Stimulated activated memory B cell treated with anti-CD40 and anti-IgM and Interleukin-4, amounts not matched to agents 10 μg/mL and 1 μg/mL and 100 μg/mL, for 72 hours (primary cell): ENCODE measurements around the gene RGS5.

Source experiments
- ATAC-seq: fragments of 150-1000 bp; cut with Tn5 transposase; 2 replicates; pipeline ENCODE4 v1.10.0; 2021
- H3K27ac Mint-ChIP-seq: one replicate; pipeline ENCODE4 v1.8.0; 2022; ENCODE audit warnings: mild to moderate bottlenecking, mixed read lengths
- H3K27me3 Mint-ChIP-seq: one replicate; pipeline ENCODE4 v1.8.0; 2022; ENCODE audit warnings: mixed read lengths
- H3K36me3 Mint-ChIP-seq: one replicate; pipeline ENCODE4 v1.8.0; 2022; ENCODE audit warnings: mixed read lengths
- H3K4me1 Mint-ChIP-seq: one replicate; pipeline ENCODE4 v1.8.0; 2022; ENCODE audit warnings: mixed read lengths
- H3K4me3 Mint-ChIP-seq: one replicate; pipeline ENCODE4 v1.8.0; 2022; ENCODE audit warnings: mild to moderate bottlenecking, moderate library complexity, mixed read lengths
- H3K9me3 Mint-ChIP-seq: one replicate; pipeline ENCODE4 v1.8.0; 2022; ENCODE audit warnings: mixed read lengths

The RGS5 gene

GRCh38 chr1:163170331-163170730 lies 32.4 kb downstream of the RGS5 start:
- Mint-ChIP-seq H3K4me1 (peaks cover 6% of the 10 kb centered on the region), H3K27ac (no peak overlapping the region), H3K9me3 (no peaks in the 10 kb centered on the region), H3K36me3 (no peaks in the 10 kb centered on the region), H3K4me3 (no peak overlapping the region), H3K27me3 (peaks cover 16% of the 10 kb centered on the region)
- no peak for ATAC-seq

- H3K9me3 Mint-ChIP-seq = no peaks in the 10 kb centered on the region
- no peak overlapping the region for H3K27ac Mint-ChIP-seq
- no peak for ATAC-seq
- no peaks in the 10 kb centered on the region for H3K36me3 Mint-ChIP-seq
- peaks cover 8% of the 10 kb centered on the region for H3K27me3 Mint-ChIP-seq
- no peak overlapping the region for H3K4me3 Mint-ChIP-seq
- H3K4me1 Mint-ChIP-seq = no peaks in the 10 kb centered on the region
These were observed 33.2 kb downstream of the RGS5 start for GRCh38 chr1:163169553-163169952.

GRCh38 chr1:163168053-163168452 lies 34.7 kb downstream of the RGS5 start:
- Mint-ChIP-seq H3K27me3 (no peaks in the 10 kb centered on the region), H3K9me3 (no peaks in the 10 kb centered on the region), H3K36me3 (no peaks in the 10 kb centered on the region), H3K4me1 (no peaks in the 10 kb centered on the region), H3K27ac (no peak overlapping the region), H3K4me3 (no peak overlapping the region)
- no peak for ATAC-seq

GRCh38 chr1:163166886-163167555 lies 35.7 kb downstream of the RGS5 start:
- no peak overlapping the region for H3K27ac Mint-ChIP-seq
- no peaks in the 10 kb centered on the region for H3K9me3 Mint-ChIP-seq
- no peaks in the 10 kb centered on the region for H3K36me3 Mint-ChIP-seq
- no peak for ATAC-seq
- H3K4me1 Mint-ChIP-seq = no peaks in the 10 kb centered on the region
- no peaks in the 10 kb centered on the region for H3K27me3 Mint-ChIP-seq
- no peak overlapping the region for H3K4me3 Mint-ChIP-seq

GRCh38 chr1:163165119-163165518 lies 37.6 kb downstream of the RGS5 start:
- Mint-ChIP-seq H3K27me3 (no peaks in the 10 kb centered on the region), H3K9me3 (no peaks in the 10 kb centered on the region), H3K4me1 (no peaks in the 10 kb centered on the region), H3K4me3 (no peak overlapping the region), H3K36me3 (no peaks in the 10 kb centered on the region), H3K27ac (no peak overlapping the region)
- ATAC-seq = no peak

GRCh38 chr1:163163881-163164582 lies 38.7 kb downstream of the RGS5 start:
- no peaks in the 10 kb centered on the region for H3K36me3 Mint-ChIP-seq
- no peak overlapping the region for H3K4me3 Mint-ChIP-seq
- no peaks in the 10 kb centered on the region for H3K4me1 Mint-ChIP-seq
- no peak for ATAC-seq
- no peaks in the 10 kb centered on the region for H3K27me3 Mint-ChIP-seq
- no peak overlapping the region for H3K27ac Mint-ChIP-seq
- no peaks in the 10 kb centered on the region for H3K9me3 Mint-ChIP-seq

- H3K36me3 Mint-ChIP-seq = peaks cover 4% of the 10 kb centered on the region
- no peak for ATAC-seq
- no peaks in the 10 kb centered on the region for H3K27me3 Mint-ChIP-seq
- no peak overlapping the region for H3K27ac Mint-ChIP-seq
- H3K9me3 Mint-ChIP-seq = peaks cover 3% of the 10 kb centered on the region
- H3K4me1 Mint-ChIP-seq = no peaks in the 10 kb centered on the region
- H3K4me3 Mint-ChIP-seq = no peak overlapping the region
These were observed 39.6 kb downstream of the RGS5 start for GRCh38 chr1:163163163-163163562.

GRCh38 chr1:163162381-163162914 lies 40.3 kb downstream of the RGS5 start:
- H3K27ac Mint-ChIP-seq = no peak overlapping the region
- no peak for ATAC-seq
- no peaks in the 10 kb centered on the region for H3K4me1 Mint-ChIP-seq
- H3K36me3 Mint-ChIP-seq = peaks cover 8% of the 10 kb centered on the region
- peaks cover 6% of the 10 kb centered on the region for H3K9me3 Mint-ChIP-seq
- H3K4me3 Mint-ChIP-seq = no peak overlapping the region
- no peaks in the 10 kb centered on the region for H3K27me3 Mint-ChIP-seq

- Mint-ChIP-seq H3K9me3 (peaks cover 6% of the 10 kb centered on the region), H3K36me3 (peaks cover 8% of the 10 kb centered on the region), H3K4me3 (no peak overlapping the region), H3K27me3 (no peaks in the 10 kb centered on the region), H3K4me1 (no peaks in the 10 kb centered on the region), H3K27ac (no peak overlapping the region)
- no peak for ATAC-seq
These were observed 40.9 kb downstream of the RGS5 start for GRCh38 chr1:163161841-163162240.

- Mint-ChIP-seq H3K27me3 (no peaks in the 10 kb centered on the region), H3K4me1 (no peaks in the 10 kb centered on the region), H3K36me3 (peaks cover 8% of the 10 kb centered on the region), H3K9me3 (peaks cover 6% of the 10 kb centered on the region), H3K27ac (no peak overlapping the region), H3K4me3 (no peak overlapping the region)
- no peak for ATAC-seq
These were observed 41.4 kb downstream of the RGS5 start for GRCh38 chr1:163161337-163161736.

- H3K4me3 Mint-ChIP-seq = no peak overlapping the region
- H3K4me1 Mint-ChIP-seq = no peaks in the 10 kb centered on the region
- no peaks in the 10 kb centered on the region for H3K27me3 Mint-ChIP-seq
- ATAC-seq = no peak
- H3K27ac Mint-ChIP-seq = no peak overlapping the region
- peaks cover 15% of the 10 kb centered on the region for H3K36me3 Mint-ChIP-seq
- peaks cover 6% of the 10 kb centered on the region for H3K9me3 Mint-ChIP-seq
These were observed 47.1 kb downstream of the RGS5 start for GRCh38 chr1:163155606-163156005.

GRCh38 chr1:163148911-163149310 lies 53.8 kb downstream of the RGS5 start:
- no peak for ATAC-seq
- Mint-ChIP-seq H3K9me3 (no peaks in the 10 kb centered on the region), H3K4me1 (no peaks in the 10 kb centered on the region), H3K4me3 (no peak overlapping the region), H3K27me3 (no peaks in the 10 kb centered on the region), H3K27ac (no peak overlapping the region), H3K36me3 (peaks cover 7% of the 10 kb centered on the region)

GRCh38 chr1:163147019-163147418 lies 55.7 kb downstream of the RGS5 start:
- no peaks in the 10 kb centered on the region for H3K27me3 Mint-ChIP-seq
- H3K36me3 Mint-ChIP-seq = peaks cover 7% of the 10 kb centered on the region
- no peak overlapping the region for H3K27ac Mint-ChIP-seq
- H3K9me3 Mint-ChIP-seq = no peaks in the 10 kb centered on the region
- no peak for ATAC-seq
- no peaks in the 10 kb centered on the region for H3K4me1 Mint-ChIP-seq
- no peak overlapping the region for H3K4me3 Mint-ChIP-seq

GRCh38 chr1:163145435-163145834 lies 57.3 kb downstream of the RGS5 start:
- H3K36me3 Mint-ChIP-seq = no peaks in the 10 kb centered on the region
- no peaks in the 10 kb centered on the region for H3K4me1 Mint-ChIP-seq

GRCh38 chr1:163144418-163144817 lies 58.3 kb downstream of the RGS5 start:
- Mint-ChIP-seq H3K36me3 (no peaks in the 10 kb centered on the region), H3K27ac (no peak overlapping the region), H3K9me3 (no peaks in the 10 kb centered on the region), H3K27me3 (no peaks in the 10 kb centered on the region), H3K4me3 (no peak overlapping the region), H3K4me1 (no peaks in the 10 kb centered on the region)
- ATAC-seq = no peak

More at GRCh38 chr1:163145435-163145834, 57.3 kb downstream of the RGS5 start:
- no peak overlapping the region for H3K27ac Mint-ChIP-seq
- no peak overlapping the region for H3K4me3 Mint-ChIP-seq
- H3K9me3 Mint-ChIP-seq = no peaks in the 10 kb centered on the region
- no peak for ATAC-seq
- H3K27me3 Mint-ChIP-seq = no peaks in the 10 kb centered on the region

GRCh38 chr1:163142152-163142551 lies 60.6 kb downstream of the RGS5 start:
- no peaks in the 10 kb centered on the region for H3K27me3 Mint-ChIP-seq
- H3K9me3 Mint-ChIP-seq = no peaks in the 10 kb centered on the region
- no peak overlapping the region for H3K4me3 Mint-ChIP-seq
- no peaks in the 10 kb centered on the region for H3K36me3 Mint-ChIP-seq
- ATAC-seq = no peak
- no peaks in the 10 kb centered on the region for H3K4me1 Mint-ChIP-seq
- H3K27ac Mint-ChIP-seq = no peak overlapping the region
